Right lobe of liver (tissue), 4 donors: ENCODE data around the gene S1PR4.

ENCODE experiments used
- POLR2A ChIP-seq: fragments of 450-650 bp; IDR thresholded peaks from one replicate; pipeline ENCODE4 v1.6.1; 2017; ENCODE audit warnings: antibody characterized with exemption, mild to moderate bottlenecking
- TF ChIP-seq, protein P1 (sequence below), 4 donors: fragments of 200-600 bp in 3 of 4; fragments of 450-650 bp in 1 of 4; IDR thresholded peaks; one replicate each; pipeline versions ENCODE4 v1.5.1 to v1.8.0; 2016 to 2022; ENCODE audit warnings: antibody characterized with exemption in 4 of 4, mild to moderate bottlenecking in 2 of 4
- donor health status: DM: no; HTN: no; CAD: no.
- donor health status: DM: no; HTN: no; CAD: no.
- donor health status: DM: no; HTN: yes; CAD: no.

GRCh38 chr19:3150739-3151329 lies 27.7 kb upstream of the S1PR4 start:
- TF ChIP-seq, protein P1, sequence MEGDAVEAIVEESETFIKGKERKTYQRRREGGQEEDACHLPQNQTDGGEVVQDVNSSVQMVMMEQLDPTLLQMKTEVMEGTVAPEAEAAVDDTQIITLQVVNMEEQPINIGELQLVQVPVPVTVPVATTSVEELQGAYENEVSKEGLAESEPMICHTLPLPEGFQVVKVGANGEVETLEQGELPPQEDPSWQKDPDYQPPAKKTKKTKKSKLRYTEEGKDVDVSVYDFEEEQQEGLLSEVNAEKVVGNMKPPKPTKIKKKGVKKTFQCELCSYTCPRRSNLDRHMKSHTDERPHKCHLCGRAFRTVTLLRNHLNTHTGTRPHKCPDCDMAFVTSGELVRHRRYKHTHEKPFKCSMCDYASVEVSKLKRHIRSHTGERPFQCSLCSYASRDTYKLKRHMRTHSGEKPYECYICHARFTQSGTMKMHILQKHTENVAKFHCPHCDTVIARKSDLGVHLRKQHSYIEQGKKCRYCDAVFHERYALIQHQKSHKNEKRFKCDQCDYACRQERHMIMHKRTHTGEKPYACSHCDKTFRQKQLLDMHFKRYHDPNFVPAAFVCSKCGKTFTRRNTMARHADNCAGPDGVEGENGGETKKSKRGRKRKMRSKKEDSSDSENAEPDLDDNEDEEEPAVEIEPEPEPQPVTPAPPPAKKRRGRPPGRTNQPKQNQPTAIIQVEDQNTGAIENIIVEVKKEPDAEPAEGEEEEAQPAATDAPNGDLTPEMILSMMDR (IDR thresholded peaks at IDR 0.05) = no peak
- no peak for TF ChIP-seq POLR2A
